Neuronal stem cell (in vitro differentiated cells): ENCODE results near the gene SCYGR7.
"Not testable (repeated sequence)": the region's sequence is repeated elsewhere in the genome, so short reads cannot be mapped to it uniquely, and the experiment has no call there.

Experiments
- DNase-seq: peaks from one replicate; pipeline ENCODE4 v3.0.0-alpha.2; 2013; ENCODE audit warnings: low spot score
- H2AFZ ChIP-seq: one replicate; pipeline ENCODE4 v1.6.1; 2013; ENCODE audit warnings: mild to moderate bottlenecking, low read length, inconsistent platforms
- H2AK5ac ChIP-seq: 2 replicates; pipeline ENCODE4 v1.6.1; 2013; ENCODE audit warnings: low read depth, mild to moderate bottlenecking, inconsistent platforms, low read length, moderate library complexity, mixed read lengths
- H2BK120ac ChIP-seq: 2 replicates; pipeline ENCODE4 v1.6.1; 2013; ENCODE audit warnings: low read depth, mild to moderate bottlenecking, inconsistent platforms, low read length, moderate library complexity, mixed read lengths
- H2BK12ac ChIP-seq: one replicate; pipeline ENCODE4 v1.6.1; 2013; ENCODE audit warnings: low read length, inconsistent platforms
- H2BK15ac ChIP-seq: 2 replicates; pipeline ENCODE4 v1.6.1; 2013; ENCODE audit warnings: mild to moderate bottlenecking, low read length, inconsistent platforms, mixed read lengths
- H2BK5ac ChIP-seq: one replicate; pipeline ENCODE4 v1.6.1; 2013; ENCODE audit warnings: inconsistent platforms, mild to moderate bottlenecking, low read length, moderate library complexity
- H3K14ac ChIP-seq: one replicate; pipeline ENCODE4 v1.6.1; 2013; ENCODE audit warnings: low read length, inconsistent platforms
- H3K18ac ChIP-seq: 2 replicates; pipeline ENCODE4 v1.6.1; 2013; ENCODE audit warnings: low read length, inconsistent platforms
- H3K23ac ChIP-seq: 2 replicates; pipeline ENCODE4 v1.6.1; 2013; ENCODE audit warnings: low read depth, mild to moderate bottlenecking, mixed read lengths, low read length, inconsistent platforms; ENCODE audit not compliant: poor library complexity
- H3K27ac ChIP-seq: replicated peaks from 3 replicates; pipeline ENCODE4 v1.5.1; 2013; ENCODE audit warnings: low read length, inconsistent platforms
- H3K27me3 ChIP-seq, 3 experiments: 2 replicates each; pipeline ENCODE4 v1.6.1; 2013; ENCODE audit warnings: low read length in 3 of 3, mild to moderate bottlenecking in 2 of 3, inconsistent platforms in 1 of 3, low read depth in 1 of 3, mixed read lengths in 1 of 3, moderate library complexity in 1 of 3; ENCODE audit not compliant: control insufficient read depth in 3 of 3, insufficient read depth in 3 of 3
- H3K36me3 ChIP-seq, 2 donors: replicated peaks in 1 of 2; 2 replicates each; pipeline ENCODE4 v1.6.1; 2013; ENCODE audit warnings: low read length in 2 of 2; ENCODE audit not compliant: control insufficient read depth in 2 of 2, insufficient read depth in 2 of 2
- H3K4ac ChIP-seq: 2 replicates; pipeline ENCODE4 v1.6.1; 2013; ENCODE audit warnings: inconsistent platforms, mild to moderate bottlenecking, low read length, moderate library complexity
- H3K4me1 ChIP-seq, 2 donors: 1 replicate in 1 of 2; 2 replicates in 1 of 2; pipeline ENCODE4 v1.6.1; 2013; ENCODE audit warnings: low read length in 2 of 2, low read depth in 1 of 2; ENCODE audit not compliant: control insufficient read depth in 2 of 2, insufficient read depth in 1 of 2
- H3K4me2 ChIP-seq: one replicate; pipeline ENCODE4 v1.6.1; 2013; ENCODE audit warnings: mild to moderate bottlenecking, low read length, inconsistent platforms; ENCODE audit not compliant: insufficient read depth, poor library complexity, severe bottlenecking
- H3K4me3 ChIP-seq, 2 donors: 2 replicates each; pipeline ENCODE4 v1.5.1; 2013; ENCODE audit warnings: low read length in 2 of 2, mild to moderate bottlenecking in 2 of 2, inconsistent platforms in 1 of 2, moderate library complexity in 1 of 2
- H3K79me1 ChIP-seq: one replicate; pipeline ENCODE4 v1.6.1; 2013; ENCODE audit warnings: low read depth, mild to moderate bottlenecking, inconsistent platforms, low read length, moderate library complexity
- H3K9ac ChIP-seq: one replicate; pipeline ENCODE4 v1.6.1; 2013; ENCODE audit warnings: mild to moderate bottlenecking, low read depth, low read length, inconsistent platforms; ENCODE audit not compliant: poor library complexity
- H3K9me3 ChIP-seq, 2 donors: replicated peaks in 1 of 2; 2 replicates each; pipeline versions ENCODE3 to v1.6.1; 2013; ENCODE audit warnings: low read length in 2 of 2, mild to moderate bottlenecking in 2 of 2, inconsistent platforms in 1 of 2, low read depth in 1 of 2, mixed read lengths in 1 of 2, moderate library complexity in 1 of 2; ENCODE audit not compliant: control insufficient read depth in 2 of 2, insufficient read depth in 1 of 2
- H4K8ac ChIP-seq: one replicate; pipeline ENCODE4 v1.6.1; 2013; ENCODE audit warnings: low read depth, mild to moderate bottlenecking, inconsistent platforms, low read length, moderate library complexity
- H4K91ac ChIP-seq: one replicate; pipeline ENCODE4 v1.6.1; 2013; ENCODE audit warnings: low read length, low read depth, mild to moderate bottlenecking, inconsistent platforms; ENCODE audit not compliant: poor library complexity
- WGBS, 2 donors: extraction: QIAGEN DNeasy Blood & Tissue Kit; methylation state at CpG; one replicate each; pipeline ENCODE4 v1.1.7; 2013; ENCODE audit warnings: missing lambda C conversion rate in 2 of 2, mixed read lengths in 1 of 2; ENCODE audit not compliant: insufficient read length in 2 of 2, insufficient replicate concordance in 1 of 2; ENCODE audit errors: extremely low coverage in 2 of 2; 5-methylcytosine and 5-hydroxymethylcytosine counted together

The SCYGR7 gene

DNA sequence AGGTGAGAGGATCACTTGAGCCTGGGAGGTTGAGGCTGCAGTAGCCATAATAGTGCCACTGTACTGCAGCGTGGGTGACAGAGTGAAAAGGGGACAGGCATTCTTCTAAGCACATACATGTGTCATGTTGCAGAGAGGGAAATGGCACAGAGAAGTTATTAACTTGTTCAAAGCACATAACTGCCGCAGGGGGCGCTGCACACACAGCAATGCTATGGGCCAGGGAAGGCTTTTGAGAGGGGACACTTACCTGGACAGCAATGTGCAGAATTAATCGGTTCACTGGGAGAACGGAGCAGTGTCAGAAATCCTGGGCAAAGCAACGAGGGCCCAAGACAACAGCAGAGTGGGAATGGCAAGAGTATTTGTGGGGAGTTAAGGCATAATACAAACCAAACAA, 19.9 kb downstream of the SCYGR7 start:
- H3K9ac ChIP-seq: no peak overlapping the region

DNA sequence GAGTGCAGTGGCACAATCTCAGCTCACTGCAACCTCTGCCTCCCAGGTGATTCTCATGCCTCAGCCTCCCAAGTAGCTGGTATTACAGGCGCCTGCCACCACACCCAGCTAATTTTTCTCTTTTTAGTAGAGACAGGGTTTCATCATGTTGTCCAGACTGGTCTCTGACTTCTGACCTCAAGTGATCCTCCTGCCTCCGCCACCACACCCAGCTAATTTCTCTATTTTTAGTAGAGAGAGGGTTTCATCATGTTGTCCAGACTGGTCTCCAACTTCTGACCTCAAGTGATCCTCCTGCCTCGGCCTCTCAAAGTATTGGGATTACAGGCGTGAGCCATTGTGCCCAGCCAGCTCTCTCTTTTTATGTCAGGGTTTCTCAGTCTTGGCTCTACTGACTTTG, 28.1 kb downstream of the SCYGR7 start:
- not testable (repeated sequence) for H3K18ac ChIP-seq
- WGBS, 2 donors: no CpG with 5 or more reads among the region's 4 CpGs

More for the DNA sequence above, 19.9 kb downstream of the SCYGR7 start:
- no peak overlapping the region for H3K18ac ChIP-seq
- H3K4me3 ChIP-seq: no peak overlapping the region
- H3K79me1 ChIP-seq: no peaks in the 10 kb centered on the region
- no peak overlapping the region for H2BK120ac ChIP-seq
- H3K23ac ChIP-seq: no peak overlapping the region
- H3K27ac ChIP-seq: no peak overlapping the region
- H3K27me3 ChIP-seq: no peaks in the 10 kb centered on the region
- no peak overlapping the region for H4K91ac ChIP-seq
- no peaks in the 10 kb centered on the region for H3K9me3 ChIP-seq
- H2BK15ac ChIP-seq: no peak overlapping the region
- no peak overlapping the region for H3K4ac ChIP-seq
- H3K4me2 ChIP-seq: no peak overlapping the region
- DNase-seq: no peak
- no peak overlapping the region for H2BK12ac ChIP-seq
- no peak overlapping the region for H2AK5ac ChIP-seq
- WGBS, 2 donors: no CpG with 5 or more reads among the region's 6 CpGs
- no peaks in the 10 kb centered on the region for H3K36me3 ChIP-seq
- H2BK5ac ChIP-seq: no peak overlapping the region
- no peaks in the 10 kb centered on the region for H3K4me1 ChIP-seq
- H3K14ac ChIP-seq: no peak overlapping the region
- H2AFZ ChIP-seq: no peak overlapping the region
- no peak overlapping the region for H4K8ac ChIP-seq

DNA sequence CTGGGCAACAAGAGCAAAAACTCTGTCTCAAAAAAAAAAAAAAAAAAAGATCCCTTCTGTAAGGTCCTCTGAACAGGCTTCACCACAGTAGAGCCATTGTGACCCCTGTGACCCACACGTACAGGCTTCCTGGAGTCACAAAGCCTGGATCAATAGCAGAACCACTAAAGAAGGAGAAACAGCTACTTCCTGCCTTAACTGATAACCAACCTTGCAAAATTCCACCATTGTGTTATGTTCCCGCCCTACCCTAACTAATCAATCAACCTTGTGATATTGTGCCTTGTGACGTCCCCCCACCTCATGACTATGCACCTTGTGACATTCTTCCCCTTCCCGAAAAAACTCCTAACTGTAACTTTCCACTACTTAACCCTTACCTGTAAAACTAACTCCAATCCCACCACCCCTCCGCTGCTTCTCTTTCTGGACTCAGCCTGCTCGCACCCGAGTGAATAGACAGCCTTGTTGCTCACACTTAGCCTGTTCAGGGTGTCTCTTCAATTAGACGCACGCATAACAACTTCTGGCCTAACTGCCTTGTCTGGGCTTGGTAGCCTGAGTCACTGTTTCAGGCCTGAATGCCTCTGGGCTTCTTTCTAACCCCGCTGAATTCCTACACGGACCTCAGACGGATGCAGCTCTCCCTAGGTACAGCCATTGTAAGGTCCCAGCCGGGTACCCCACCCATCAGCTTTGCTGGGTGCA, 31.4 kb downstream of the SCYGR7 start:
- 100% methylated on average over 1 of the region's 13 CpGs; no CpG with 5 or more reads in 1 of the 2 donors for WGBS, 2 donors
- Histone ChIP-seq H3K14ac (peak overlapping the region; percentile 14), H3K9ac (no peak overlapping the region), H2BK5ac (no peak overlapping the region), H3K79me1 (no peaks in the 10 kb centered on the region), H2BK12ac (no peak overlapping the region), H2AK5ac (no peak overlapping the region), H3K4me2 (no peak overlapping the region), H3K27ac (peak overlapping the region; percentile 29), H2BK15ac (no peak overlapping the region), H3K23ac (no peak overlapping the region), H3K4me1 (no peaks in the 10 kb centered on the region), H2AFZ (peak overlapping the region; percentile 38), H3K18ac (peak overlapping the region; percentile 65), H3K36me3 (no peaks in the 10 kb centered on the region), H4K91ac (no peak overlapping the region), H2BK120ac (no peak overlapping the region), H3K27me3 (no peaks in the 10 kb centered on the region), H3K4me3 (no peak overlapping the region), H3K9me3 (no peaks in the 10 kb centered on the region), H3K4ac (no peak overlapping the region), H4K8ac (no peak overlapping the region)
- no peak for DNase-seq

More for the DNA sequence above, 28.1 kb downstream of the SCYGR7 start:
- H3K4me2 ChIP-seq, H2BK120ac ChIP-seq, H4K8ac ChIP-seq, H4K91ac ChIP-seq, DNase-seq, H2BK15ac ChIP-seq, H3K79me1 ChIP-seq, H3K27ac ChIP-seq, H3K4me3 ChIP-seq, H2BK5ac ChIP-seq, H3K9ac ChIP-seq, H3K14ac ChIP-seq, H2AK5ac ChIP-seq, H2AFZ ChIP-seq, H3K36me3 ChIP-seq, H2BK12ac ChIP-seq, H3K4ac ChIP-seq, H3K4me1 ChIP-seq, H3K23ac ChIP-seq, H3K9me3 ChIP-seq, H3K27me3 ChIP-seq: not testable (repeated sequence)

DNA sequence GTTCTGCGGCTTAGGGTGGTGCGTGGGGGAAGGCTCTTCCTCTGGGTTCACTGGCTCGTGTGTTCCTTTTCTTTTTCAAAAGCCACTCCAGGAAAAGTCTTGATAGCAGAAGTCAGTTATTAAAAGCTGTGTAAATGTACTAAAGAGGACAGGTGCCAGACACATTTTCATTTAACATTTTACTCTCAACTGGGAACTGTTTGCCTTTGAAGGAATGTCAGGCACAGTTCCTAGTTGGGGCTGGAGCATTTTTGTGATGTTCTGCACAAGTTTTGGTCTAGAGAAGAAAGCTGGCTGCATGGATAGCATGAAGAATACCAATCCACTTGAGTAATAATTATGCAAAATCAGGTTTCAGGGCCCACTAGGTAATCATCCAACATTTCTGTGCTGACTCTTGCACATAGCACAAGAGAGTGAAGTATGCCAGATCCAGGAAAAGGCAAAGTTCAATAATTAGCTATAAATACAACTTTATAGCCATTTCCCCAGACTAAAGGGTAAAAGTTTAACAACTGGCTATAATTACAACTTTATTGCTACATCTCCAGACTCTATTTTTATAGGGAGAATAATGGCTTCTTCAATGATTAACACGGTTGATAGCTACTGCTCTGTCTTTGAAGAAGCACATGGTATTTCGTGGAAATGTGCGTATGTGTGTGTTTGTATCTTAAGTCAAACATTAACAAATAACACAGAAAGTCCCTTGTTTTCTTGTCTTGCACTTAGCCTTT, 33.8 kb downstream of the SCYGR7 start:
- Histone ChIP-seq H2AK5ac (no peak overlapping the region), H3K4me2 (no peak overlapping the region), H2BK120ac (no peak overlapping the region), H3K36me3 (no peaks in the 10 kb centered on the region), H3K14ac (no peak overlapping the region), H4K91ac (no peak overlapping the region), H3K9me3 (no peaks in the 10 kb centered on the region), H2AFZ (no peak overlapping the region), H2BK5ac (no peak overlapping the region), H2BK15ac (no peak overlapping the region), H3K79me1 (no peaks in the 10 kb centered on the region), H2BK12ac (no peak overlapping the region), H3K4me1 (no peaks in the 10 kb centered on the region), H3K4ac (no peak overlapping the region), H3K18ac (no peak overlapping the region), H3K4me3 (no peak overlapping the region), H3K9ac (no peak overlapping the region), H3K23ac (no peak overlapping the region), H3K27me3 (no peaks in the 10 kb centered on the region), H3K27ac (no peak overlapping the region), H4K8ac (no peak overlapping the region)
- no CpG with 5 or more reads among the region's 6 CpGs for WGBS, 2 donors
- no peak for DNase-seq
